ENCODE measurements around the gene OSM. TPM values are rescaled to one million over a fixed set of nuclear protein-coding genes. Genes with fewer than 3 reads are reported as not detected.
A peak's percentile ranks its signal among the peaks of the same experiment; 100 is the strongest.

The OSM gene
- total RNA-seq, 1 donor from 2014 or later = 0.52 TPM

DNA sequence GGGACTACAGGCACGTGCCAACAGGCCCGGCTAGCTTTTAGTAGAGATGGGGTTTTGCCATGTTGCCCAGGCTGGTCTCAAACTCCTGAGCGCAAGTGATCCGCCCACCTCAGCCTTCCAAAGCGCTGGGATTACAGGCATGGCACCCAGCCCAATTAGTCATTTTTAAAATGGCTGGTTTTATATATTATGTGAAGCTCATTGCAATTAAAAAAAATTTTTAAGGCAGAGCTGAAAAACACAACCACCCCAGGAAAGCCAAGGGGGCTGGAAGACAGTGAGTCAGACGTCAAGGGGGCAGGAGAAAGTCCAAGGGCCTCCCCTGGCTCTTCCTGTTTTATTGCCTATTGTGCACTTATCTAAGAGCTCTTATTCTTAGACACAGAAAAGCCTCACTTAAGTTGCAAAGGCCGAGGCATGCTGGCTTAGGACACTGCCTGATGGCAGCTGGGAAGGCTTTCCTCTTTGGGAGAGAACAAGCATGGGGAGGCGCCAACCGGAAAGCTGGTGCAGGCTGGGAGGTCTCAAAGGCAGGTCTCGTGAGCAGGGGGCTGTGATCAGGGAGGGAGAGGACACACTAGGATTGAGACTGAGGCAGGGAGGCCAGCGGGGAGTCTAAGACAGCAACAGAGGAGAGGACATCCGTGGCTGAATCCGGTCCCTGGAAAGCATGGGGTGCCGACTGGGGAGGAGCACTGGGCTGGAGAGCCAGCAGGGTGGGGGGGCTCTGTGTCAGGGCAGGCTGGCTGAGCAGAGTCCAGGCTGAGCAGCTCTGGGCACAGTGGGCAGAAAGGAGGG lies 11.1 kb upstream of the OSM start:
- Histone ChIP-seq H3K9me3 (ENCODE audit: control insufficient read depth in 3 of 3, low read length in 3 of 3) (no peaks in the 10 kb centered on the region), H3K27ac (ENCODE audit: low read depth, low read length) (peak overlapping the region; percentile 18), H3K9ac (ENCODE audit: low read depth in 1 of 3, low read length in 3 of 3) (no peak overlapping the region), H3K4me1 (ENCODE audit: control insufficient read depth in 3 of 3, insufficient read depth in 3 of 3, low read length in 3 of 3) (peaks cover 0 to 17% (median 6%) of the 10 kb centered on the region in 3 donors), H3K36me3 (ENCODE audit: control insufficient read depth in 3 of 3, insufficient read depth in 3 of 3, low read length in 3 of 3) (no peaks in the 10 kb centered on the region), H3K27me3 (ENCODE audit: control insufficient read depth in 3 of 3, insufficient read depth in 3 of 3, low read length in 3 of 3) (peaks cover 4 to 15% (median 12%) of the 10 kb centered on the region in 3 donors), H3K4me3 (ENCODE audit: low read length in 3 of 3) (peak overlapping the region in 1 of 3 donors; percentile 6)

DNA sequence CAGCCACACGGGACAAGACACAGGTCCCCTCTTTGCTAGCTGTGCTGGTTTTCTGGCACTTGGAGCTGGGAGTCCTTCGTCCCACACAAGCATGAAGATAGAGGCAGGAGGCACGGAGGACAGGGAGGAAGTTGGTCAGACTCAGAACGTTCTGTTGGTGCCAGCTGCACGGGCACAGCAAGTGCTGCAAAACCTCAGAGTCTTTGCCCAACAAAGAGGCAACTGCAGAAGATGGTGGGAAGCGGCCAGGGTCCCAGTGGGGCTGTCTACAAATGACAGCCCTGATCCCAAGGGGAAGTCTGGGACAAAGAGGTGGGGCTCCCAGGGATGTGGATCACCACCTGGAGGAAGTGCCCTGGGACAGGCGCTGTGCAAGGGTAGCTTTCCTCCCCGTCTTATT lies 9.4 kb upstream of the OSM start:
- Histone ChIP-seq H3K36me3 (ENCODE audit: control insufficient read depth in 3 of 3, insufficient read depth in 3 of 3, low read length in 3 of 3) (no peaks in the 10 kb centered on the region), H3K27ac (ENCODE audit: low read depth, low read length) (no peak overlapping the region), H3K27me3 (ENCODE audit: control insufficient read depth in 3 of 3, insufficient read depth in 3 of 3, low read length in 3 of 3) (peaks cover 4 to 15% (median 12%) of the 10 kb centered on the region in 3 donors), H3K4me3 (ENCODE audit: low read length in 3 of 3) (no peak overlapping the region), H3K9ac (ENCODE audit: low read depth in 1 of 3, low read length in 3 of 3) (no peak overlapping the region), H3K9me3 (ENCODE audit: control insufficient read depth in 3 of 3, low read length in 3 of 3) (no peaks in the 10 kb centered on the region), H3K4me1 (ENCODE audit: control insufficient read depth in 3 of 3, insufficient read depth in 3 of 3, low read length in 3 of 3) (peaks cover 0 to 17% (median 6%) of the 10 kb centered on the region in 3 donors)

GRCh38 chr22:30275625-30276024 lies 9.0 kb upstream of the OSM start:
- H3K27me3 ChIP-seq (ENCODE audit: control insufficient read depth in 3 of 3, insufficient read depth in 3 of 3, low read length in 3 of 3) = peaks cover 4 to 15% (median 12%) of the 10 kb centered on the region in 3 donors
- H3K9me3 ChIP-seq (ENCODE audit: control insufficient read depth in 3 of 3, low read length in 3 of 3) = no peaks in the 10 kb centered on the region
- H3K4me1 ChIP-seq (ENCODE audit: control insufficient read depth in 3 of 3, insufficient read depth in 3 of 3, low read length in 3 of 3) = peaks cover 0 to 17% (median 6%) of the 10 kb centered on the region in 3 donors

DNA sequence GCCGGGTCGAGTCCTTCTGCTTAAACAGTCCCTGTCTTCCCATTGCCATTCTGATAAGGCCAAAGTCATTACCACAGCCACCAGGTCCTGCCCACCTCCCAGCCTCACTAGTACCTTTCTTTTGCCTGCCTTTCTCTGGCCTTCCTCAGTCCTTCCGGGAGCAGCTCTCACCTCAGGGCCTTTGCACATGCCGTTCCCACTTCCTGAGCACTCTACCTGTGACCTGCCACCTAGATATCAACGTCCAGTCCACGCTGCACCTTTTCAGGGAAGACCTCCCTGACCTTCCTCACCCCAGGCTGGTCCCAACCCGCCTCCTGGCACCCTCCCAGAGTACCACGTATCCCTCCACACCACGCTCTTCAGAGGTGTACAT lies 7.8 kb upstream of the OSM start:
- peaks cover 4 to 15% (median 10%) of the 10 kb centered on the region in 3 donors for H3K27me3 ChIP-seq (ENCODE audit: control insufficient read depth in 3 of 3, insufficient read depth in 3 of 3, low read length in 3 of 3)
- H3K4me3 ChIP-seq (ENCODE audit: low read length in 3 of 3) = no peak overlapping the region
- H3K9ac ChIP-seq (ENCODE audit: low read depth in 1 of 3, low read length in 3 of 3) = no peak overlapping the region
- H3K27ac ChIP-seq (ENCODE audit: low read depth, low read length) = no peak overlapping the region
- peaks cover 0 to 14% (median 6%) of the 10 kb centered on the region in 3 donors for H3K4me1 ChIP-seq (ENCODE audit: control insufficient read depth in 3 of 3, insufficient read depth in 3 of 3, low read length in 3 of 3)
- no peaks in the 10 kb centered on the region for H3K9me3 ChIP-seq (ENCODE audit: control insufficient read depth in 3 of 3, low read length in 3 of 3)
- no peaks in the 10 kb centered on the region for H3K36me3 ChIP-seq (ENCODE audit: control insufficient read depth in 3 of 3, insufficient read depth in 3 of 3, low read length in 3 of 3)

More at GRCh38 chr22:30275625-30276024, 9.0 kb upstream of the OSM start:
- Histone ChIP-seq H3K9ac (ENCODE audit: low read depth in 1 of 3, low read length in 3 of 3) (no peak overlapping the region), H3K36me3 (ENCODE audit: control insufficient read depth in 3 of 3, insufficient read depth in 3 of 3, low read length in 3 of 3) (no peaks in the 10 kb centered on the region), H3K27ac (ENCODE audit: low read depth, low read length) (no peak overlapping the region), H3K4me3 (ENCODE audit: low read length in 3 of 3) (no peak overlapping the region)

DNA sequence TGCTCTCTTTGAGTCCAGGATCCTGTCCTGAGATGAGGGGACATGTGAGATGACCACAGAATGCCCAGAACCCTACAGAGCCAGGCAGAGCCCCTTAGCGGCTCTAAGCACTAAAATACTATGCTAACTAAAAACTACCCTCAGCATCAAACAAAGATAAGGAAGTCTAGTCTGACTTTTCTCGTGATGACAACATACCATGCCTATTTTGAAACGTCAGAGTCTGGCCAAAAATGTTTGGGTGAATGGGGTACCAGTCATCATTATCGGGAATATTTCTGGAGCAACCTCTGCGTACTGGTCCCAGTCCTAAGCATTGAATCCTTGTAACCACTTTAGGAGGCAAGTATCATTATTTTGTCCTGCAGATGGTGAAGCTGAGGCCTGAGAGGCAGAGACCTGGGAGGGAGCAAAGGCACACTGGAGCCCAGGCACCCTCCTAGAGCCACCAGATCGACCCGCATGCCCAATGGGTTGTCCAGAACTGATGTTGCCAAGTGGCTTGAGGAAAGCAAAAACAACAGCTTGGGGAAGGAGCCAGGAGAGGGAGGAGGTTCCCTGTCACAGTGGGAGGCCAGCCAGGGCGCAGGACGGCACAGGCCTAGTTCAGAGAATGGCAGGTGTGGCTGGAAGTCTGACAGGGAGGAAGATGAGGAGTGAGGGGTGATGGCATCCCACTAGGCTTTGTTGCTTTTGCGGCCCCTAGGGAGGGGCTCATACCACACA lies 7.2 kb upstream of the OSM start:
- Histone ChIP-seq H3K4me1 (ENCODE audit: control insufficient read depth in 3 of 3, insufficient read depth in 3 of 3, low read length in 3 of 3) (peaks cover 0 to 9% (median 6%) of the 10 kb centered on the region in 3 donors), H3K9ac (ENCODE audit: low read depth in 1 of 3, low read length in 3 of 3) (no peak overlapping the region), H3K9me3 (ENCODE audit: control insufficient read depth in 3 of 3, low read length in 3 of 3) (no peaks in the 10 kb centered on the region), H3K4me3 (ENCODE audit: low read length in 3 of 3) (no peak overlapping the region), H3K36me3 (ENCODE audit: control insufficient read depth in 3 of 3, insufficient read depth in 3 of 3, low read length in 3 of 3) (no peaks in the 10 kb centered on the region), H3K27me3 (ENCODE audit: control insufficient read depth in 3 of 3, insufficient read depth in 3 of 3, low read length in 3 of 3) (peaks cover 4 to 15% (median 8%) of the 10 kb centered on the region in 3 donors), H3K27ac (ENCODE audit: low read depth, low read length) (no peak overlapping the region)

GRCh38 chr22:30272781-30273601 lies 6.3 kb upstream of the OSM start:
- Histone ChIP-seq H3K9ac (ENCODE audit: low read depth in 1 of 3, low read length in 3 of 3) (no peak overlapping the region), H3K9me3 (ENCODE audit: control insufficient read depth in 3 of 3, low read length in 3 of 3) (no peaks in the 10 kb centered on the region), H3K4me1 (ENCODE audit: control insufficient read depth in 3 of 3, insufficient read depth in 3 of 3, low read length in 3 of 3) (peaks cover 0 to 4% (median 3%) of the 10 kb centered on the region in 3 donors), H3K27ac (ENCODE audit: low read depth, low read length) (no peak overlapping the region), H3K27me3 (ENCODE audit: control insufficient read depth in 3 of 3, insufficient read depth in 3 of 3, low read length in 3 of 3) (peaks cover 4 to 15% (median 8%) of the 10 kb centered on the region in 3 donors), H3K4me3 (ENCODE audit: low read length in 3 of 3) (no peak overlapping the region), H3K36me3 (ENCODE audit: control insufficient read depth in 3 of 3, insufficient read depth in 3 of 3, low read length in 3 of 3) (no peaks in the 10 kb centered on the region)

- no peaks in the 10 kb centered on the region for H3K4me1 ChIP-seq (ENCODE audit: control insufficient read depth in 3 of 3, insufficient read depth in 3 of 3, low read length in 3 of 3)
- H3K4me3 ChIP-seq (ENCODE audit: low read length in 3 of 3) = no peak overlapping the region
- no peaks in the 10 kb centered on the region for H3K9me3 ChIP-seq (ENCODE audit: control insufficient read depth in 3 of 3, low read length in 3 of 3)
- H3K9ac ChIP-seq (ENCODE audit: low read depth in 1 of 3, low read length in 3 of 3) = no peak overlapping the region
- no peak overlapping the region for H3K27ac ChIP-seq (ENCODE audit: low read depth, low read length)
- H3K27me3 ChIP-seq (ENCODE audit: control insufficient read depth in 3 of 3, insufficient read depth in 3 of 3, low read length in 3 of 3) = peaks cover 4 to 14% (median 8%) of the 10 kb centered on the region in 3 donors
- no peaks in the 10 kb centered on the region for H3K36me3 ChIP-seq (ENCODE audit: control insufficient read depth in 3 of 3, insufficient read depth in 3 of 3, low read length in 3 of 3)
These were observed 4.2 kb upstream of the OSM start for GRCh38 chr22:30270832-30271231.

DNA sequence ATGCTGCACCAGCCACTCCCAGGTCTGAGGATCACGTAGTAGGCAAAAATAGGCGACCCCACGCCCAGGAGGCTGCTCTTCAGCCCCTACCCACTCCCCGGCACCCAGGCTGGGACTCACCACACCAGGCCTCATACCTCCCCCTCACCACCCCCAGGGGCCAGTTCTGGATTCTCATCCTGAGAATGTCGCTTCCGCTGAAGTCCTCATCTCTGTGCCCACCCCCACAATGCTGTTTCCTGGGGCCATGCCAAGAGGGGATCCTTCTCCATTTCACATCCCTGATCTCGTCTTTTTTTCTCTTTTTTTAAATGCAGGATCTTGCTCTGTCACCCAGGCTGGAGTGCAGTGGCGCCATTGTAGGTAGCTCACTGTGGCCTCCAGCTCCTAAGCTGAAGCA lies 1.7 kb upstream of the OSM start:
- no peaks in the 10 kb centered on the region for H3K9me3 ChIP-seq (ENCODE audit: control insufficient read depth in 3 of 3, low read length in 3 of 3)
- H3K36me3 ChIP-seq (ENCODE audit: control insufficient read depth in 3 of 3, insufficient read depth in 3 of 3, low read length in 3 of 3) = no peaks in the 10 kb centered on the region
- H3K9ac ChIP-seq (ENCODE audit: low read depth in 1 of 3, low read length in 3 of 3) = no peak overlapping the region
- H3K4me1 ChIP-seq (ENCODE audit: control insufficient read depth in 3 of 3, insufficient read depth in 3 of 3, low read length in 3 of 3) = peaks cover 0 to 8% (median 0%) of the 10 kb centered on the region in 3 donors
- H3K4me3 ChIP-seq (ENCODE audit: low read length in 3 of 3) = no peak overlapping the region
- H3K27ac ChIP-seq (ENCODE audit: low read depth, low read length) = no peak overlapping the region
- peaks cover 0 to 11% (median 9%) of the 10 kb centered on the region in 3 donors for H3K27me3 ChIP-seq (ENCODE audit: control insufficient read depth in 3 of 3, insufficient read depth in 3 of 3, low read length in 3 of 3)

DNA sequence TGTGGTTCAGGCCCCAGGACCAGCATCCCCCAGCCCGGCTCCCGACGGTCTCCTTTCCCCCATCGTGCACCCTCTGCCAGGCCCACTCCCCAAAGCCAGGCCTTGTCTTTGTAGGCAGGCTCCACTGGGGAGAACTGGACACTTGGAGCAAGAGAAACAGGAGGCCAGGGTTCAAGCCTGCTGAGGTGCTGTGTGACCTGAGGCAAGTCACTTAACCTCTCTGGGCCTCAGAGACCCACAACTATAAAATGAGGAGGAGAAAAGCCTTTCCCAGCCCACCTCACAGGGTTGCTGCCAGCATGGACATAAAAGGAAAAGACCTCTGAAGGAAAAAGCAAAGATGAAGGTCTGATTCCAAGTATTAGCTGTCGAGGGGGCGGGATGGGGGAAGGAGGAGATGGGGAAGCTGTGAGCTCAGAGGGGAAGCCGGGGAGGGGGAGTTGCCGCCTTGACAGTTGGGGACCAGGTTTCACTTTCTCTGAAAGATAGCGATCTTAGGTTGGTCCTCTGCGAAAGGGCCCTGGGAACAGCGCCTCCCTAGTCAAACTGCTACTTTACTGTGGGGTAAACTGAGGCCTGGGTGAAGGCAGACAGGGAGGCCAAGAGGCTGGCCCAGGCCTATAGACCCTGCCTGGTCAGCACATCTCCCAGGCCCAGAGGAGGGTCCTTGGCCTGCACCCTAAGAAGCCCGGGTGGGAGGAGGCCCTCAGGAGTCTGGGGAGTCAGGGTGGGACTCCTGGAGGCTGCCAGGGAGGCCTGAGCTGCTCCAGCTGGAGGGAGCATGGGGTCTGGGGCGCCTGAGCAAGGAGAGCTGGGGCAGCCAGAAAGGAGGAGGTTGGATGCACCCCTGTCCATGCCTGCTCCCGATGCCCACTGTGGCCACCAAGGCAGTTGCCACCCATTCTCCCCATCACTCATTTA lies 991 bp upstream of the OSM start:
- Histone ChIP-seq H3K9me3 (ENCODE audit: control insufficient read depth in 3 of 3, low read length in 3 of 3) (no peaks in the 10 kb centered on the region), H3K4me3 (ENCODE audit: low read length in 3 of 3) (no peak overlapping the region), H3K36me3 (ENCODE audit: control insufficient read depth in 3 of 3, insufficient read depth in 3 of 3, low read length in 3 of 3) (no peaks in the 10 kb centered on the region), H3K27me3 (ENCODE audit: control insufficient read depth in 3 of 3, insufficient read depth in 3 of 3, low read length in 3 of 3) (peaks cover 0 to 12% (median 11%) of the 10 kb centered on the region in 3 donors), H3K4me1 (ENCODE audit: control insufficient read depth in 3 of 3, insufficient read depth in 3 of 3, low read length in 3 of 3) (peaks cover 0 to 12% (median 2%) of the 10 kb centered on the region in 3 donors), H3K9ac (ENCODE audit: low read depth in 1 of 3, low read length in 3 of 3) (no peak overlapping the region), H3K27ac (ENCODE audit: low read depth, low read length) (peak overlapping the region; percentile 51)

Measured in skeletal muscle tissue (tissue), 4 donors.